AG09309 (cell line): Measurements from ENCODE around the gene LTBP1.

Source experiments
- DNase-seq: peaks from one replicate; pipeline ENCODE4 v3.0.0-alpha.2; 2010; ENCODE audit warnings: low read depth
- H3K4me3 ChIP-seq: 2 replicates; pipeline ENCODE4 v1.5.1; 2011; ENCODE audit warnings: mild to moderate bottlenecking, low read depth, low read length, moderate library complexity; ENCODE audit not compliant: control insufficient read depth
- CTCF ChIP-seq: IDR thresholded peaks from 2 replicates; pipeline ENCODE4 v1.5.1; 2011; ENCODE audit warnings: mild to moderate bottlenecking, low read depth, low read length, inconsistent platforms; ENCODE audit not compliant: insufficient read depth, control insufficient read depth; ENCODE audit errors: missing control alignments

The LTBP1 gene

GRCh38 chr2:32946314-32947075 is at the start of gene LTBP1:
Gene LTBP1, plus strand, starts transcription at chr2:32946953. Its CDS starts 372 bp downstream, at chr2:32947325.
- peak within 1 kb of the TSS; percentile 84 for H3K4me3 ChIP-seq
- TF ChIP-seq CTCF, result peak; percentile 91
- DNase-seq, result no peak

- TF ChIP-seq CTCF, result no peak
- H3K4me3 ChIP-seq, result no peak overlapping the region
- no peak for DNase-seq
Observed at GRCh38 chr2:32900246-32900973, 46.3 kb upstream of the LTBP1 start.

GRCh38 chr2:32901313-32901712 is 45.4 kb upstream of the LTBP1 start:
- no peak for TF ChIP-seq CTCF
- no peak for DNase-seq
- H3K4me3 ChIP-seq, result no peak overlapping the region

GRCh38 chr2:32902174-32902573 is 44.6 kb upstream of the LTBP1 start:
- no peak overlapping the region for H3K4me3 ChIP-seq
- DNase-seq, result no peak
- no peak for TF ChIP-seq CTCF

- no peak for TF ChIP-seq CTCF
- no peak for DNase-seq
- H3K4me3 ChIP-seq, result no peak overlapping the region
Observed at GRCh38 chr2:32902986-32903385, 43.8 kb upstream of the LTBP1 start.

GRCh38 chr2:32904074-32904473 is 42.7 kb upstream of the LTBP1 start:
- TF ChIP-seq CTCF, result no peak
- H3K4me3 ChIP-seq, result no peak overlapping the region
- no peak for DNase-seq

- no peak for TF ChIP-seq CTCF
- H3K4me3 ChIP-seq, result no peak overlapping the region
- no peak for DNase-seq
Observed at GRCh38 chr2:32904751-32905150, 42.0 kb upstream of the LTBP1 start.
